Liver (tissue), 3 donors: ENCODE measurements around the gene STX1A.

Source experiments
- ATF3 ChIP-seq: IDR thresholded peaks from 2 replicates; pipeline ENCODE4 v1.6.1; 2016; ENCODE audit warnings: antibody characterized with exemption
- CTCF ChIP-seq: fragments of 150-350 bp; IDR thresholded peaks from 2 replicates; pipeline ENCODE4 v1.5.1; 2017; ENCODE audit warnings: improper control_type of control experiment, low read depth, low read length; ENCODE audit not compliant: missing input control
- FOXA1 ChIP-seq: IDR thresholded peaks from 2 replicates; pipeline ENCODE4 v1.6.1; 2016; ENCODE audit warnings: antibody characterized with exemption
- GABPA ChIP-seq, 2 donors: IDR thresholded peaks in 1 of 2; conservative IDR thresholded peaks in 1 of 2; 2 replicates each; pipeline ENCODE4 v1.6.1; 2016; ENCODE audit warnings: antibody characterized with exemption in 2 of 2, mild to moderate bottlenecking in 1 of 2, moderate library complexity in 1 of 2
- JUND ChIP-seq, 2 donors: IDR thresholded peaks; 2 replicates each; pipeline ENCODE4 v1.6.1; 2016; ENCODE audit warnings: antibody characterized with exemption in 2 of 2
- RAD21 ChIP-seq, 2 donors: IDR thresholded peaks; 2 replicates each; pipeline ENCODE4 v1.6.1; 2016; ENCODE audit warnings: antibody characterized with exemption in 2 of 2, mild to moderate bottlenecking in 2 of 2
- TAF1 ChIP-seq: conservative IDR thresholded peaks from 2 replicates; pipeline ENCODE4 v1.6.1; 2016; ENCODE audit warnings: antibody characterized with exemption, mild to moderate bottlenecking
- YY1 ChIP-seq: IDR thresholded peaks from 2 replicates; pipeline ENCODE4 v1.6.1; 2016; ENCODE audit warnings: antibody characterized with exemption, mild to moderate bottlenecking
- TF ChIP-seq, protein P1 (sequence below): IDR thresholded peaks from 2 replicates; pipeline ENCODE4 v1.6.1; 2016; ENCODE audit warnings: antibody characterized with exemption
- donor health status: healthy.
- donor health status: healthy.

DNA sequence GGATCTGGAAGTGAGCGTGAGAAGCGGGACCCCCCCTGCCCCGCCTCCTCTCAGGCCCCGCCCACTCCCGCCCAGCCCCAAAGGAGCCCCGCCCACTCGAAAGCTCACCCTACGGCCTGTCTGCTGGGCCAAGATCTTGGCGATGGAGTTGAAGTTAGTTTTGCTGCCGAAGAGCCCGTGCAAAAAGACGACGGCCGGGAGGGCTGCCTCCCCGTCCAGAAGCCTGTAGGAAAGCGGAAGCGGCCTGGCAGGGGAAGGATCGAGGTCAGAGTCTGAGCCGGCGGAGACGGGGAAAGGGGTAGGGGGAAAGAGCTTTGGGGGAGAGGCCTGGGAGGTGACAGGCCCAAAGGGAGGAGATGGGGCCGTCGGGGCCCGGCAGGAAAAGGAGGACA lies 18.7 kb upstream of the STX1A start:
- no peak for TF ChIP-seq CTCF
- no peak for TF ChIP-seq TAF1
- no peak for TF ChIP-seq FOXA1
- TF ChIP-seq, protein P1, sequence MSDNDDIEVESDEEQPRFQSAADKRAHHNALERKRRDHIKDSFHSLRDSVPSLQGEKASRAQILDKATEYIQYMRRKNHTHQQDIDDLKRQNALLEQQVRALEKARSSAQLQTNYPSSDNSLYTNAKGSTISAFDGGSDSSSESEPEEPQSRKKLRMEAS = no peak
- TF ChIP-seq ATF3 = no peak
- no peak for TF ChIP-seq JUND (IDR thresholded peaks at IDR 0.05)
- TF ChIP-seq YY1 = no peak
- TF ChIP-seq GABPA (IDR thresholded peaks at IDR 0.05 in 1 of 2, conservative IDR thresholded peaks at IDR 0.05 in 1 of 2) = no peak
- TF ChIP-seq RAD21 (IDR thresholded peaks at IDR 0.05) = no peak
